A204.1 (cell line): ENCODE measurements around the gene CDX2.

Source experiments
- FAIRE-seq: peaks from 2 replicates; lab custom pipeline; 2012; peaks lifted over from hg19 to GRCh38; lab: Jason Lieb, UNC

Gene CDX2

GRCh38 chr13:27928353-27928804 lies 40.7 kb downstream of the CDX2 start:
- FAIRE-seq: no peak

DNA sequence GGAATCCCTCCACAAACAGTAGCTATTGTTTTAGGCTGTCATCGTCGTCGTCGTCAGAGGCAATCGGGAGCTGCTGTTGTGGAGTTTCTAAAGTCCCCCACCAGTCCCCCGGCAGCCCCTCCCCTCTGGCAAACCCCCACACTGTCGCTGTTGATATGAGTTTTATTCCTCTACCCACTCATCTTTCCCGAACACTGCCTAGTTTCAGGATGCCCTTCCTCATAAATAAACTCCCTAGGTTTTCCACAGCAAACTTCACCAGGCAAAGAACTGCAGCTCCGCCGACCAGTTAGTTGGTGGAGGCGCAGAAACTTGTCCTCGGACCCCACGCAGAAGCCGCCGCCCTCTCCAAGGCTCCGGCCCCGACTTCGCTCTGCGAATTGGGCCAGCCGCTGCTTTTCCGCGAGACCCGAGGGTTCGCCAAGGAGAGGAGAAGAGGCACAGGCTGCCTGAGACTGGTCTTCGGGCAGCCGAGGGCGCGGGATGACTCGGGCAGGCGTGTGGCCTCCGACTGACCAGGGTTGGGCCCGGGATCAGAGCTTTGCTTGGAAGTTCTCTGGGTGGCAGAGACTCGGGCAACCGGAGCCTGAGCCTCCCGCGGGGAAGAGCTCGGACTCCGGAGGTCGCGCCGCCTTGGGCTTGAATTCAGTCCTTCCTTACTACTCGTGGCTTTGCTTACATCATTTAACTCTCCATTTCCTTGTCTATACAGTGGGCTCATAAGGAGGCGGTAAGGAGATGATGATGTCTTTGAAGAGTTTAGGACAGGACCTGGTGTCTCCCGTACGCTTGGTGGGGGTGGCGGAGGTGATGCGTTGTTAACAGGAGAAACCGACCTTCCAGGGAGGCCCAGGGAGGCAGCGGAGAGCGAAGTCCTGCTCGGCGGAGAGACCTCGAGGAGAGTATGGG lies 41.4 kb downstream of the CDX2 start:
- FAIRE-seq: no peak

GRCh38 chr13:27926644-27927434 lies 42.3 kb downstream of the CDX2 start:
- no peak for FAIRE-seq

- no peak for FAIRE-seq
Measured at GRCh38 chr13:27925220-27925991, 43.7 kb downstream of the CDX2 start.

DNA sequence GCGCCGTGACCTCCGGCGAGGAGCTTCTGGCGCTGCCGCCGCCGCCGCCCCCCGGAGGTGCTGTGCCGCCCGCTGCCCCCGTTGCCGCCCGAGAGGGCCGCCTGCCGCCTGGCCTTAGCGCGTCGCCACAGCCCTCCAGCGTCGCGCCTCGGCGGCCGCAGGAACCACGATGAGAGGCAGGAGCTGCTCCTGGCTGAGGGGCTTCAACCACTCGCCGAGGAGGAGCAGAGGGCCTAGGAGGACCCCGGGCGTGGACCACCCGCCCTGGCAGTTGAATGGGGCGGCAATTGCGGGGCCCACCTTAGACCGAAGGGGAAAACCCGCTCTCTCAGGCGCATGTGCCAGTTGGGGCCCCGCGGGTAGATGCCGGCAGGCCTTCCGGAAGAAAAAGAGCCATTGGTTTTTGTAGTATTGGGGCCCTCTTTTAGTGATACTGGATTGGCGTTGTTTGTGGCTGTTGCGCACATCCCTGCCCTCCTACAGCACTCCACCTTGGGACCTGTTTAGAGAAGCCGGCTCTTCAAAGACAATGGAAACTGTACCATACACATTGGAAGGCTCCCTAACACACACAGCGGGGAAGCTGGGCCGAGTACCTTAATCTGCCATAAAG lies 44.5 kb downstream of the CDX2 start:
- no peak for FAIRE-seq

- no peak for FAIRE-seq
Measured at GRCh38 chr13:27923794-27924528, 45.2 kb downstream of the CDX2 start.

DNA sequence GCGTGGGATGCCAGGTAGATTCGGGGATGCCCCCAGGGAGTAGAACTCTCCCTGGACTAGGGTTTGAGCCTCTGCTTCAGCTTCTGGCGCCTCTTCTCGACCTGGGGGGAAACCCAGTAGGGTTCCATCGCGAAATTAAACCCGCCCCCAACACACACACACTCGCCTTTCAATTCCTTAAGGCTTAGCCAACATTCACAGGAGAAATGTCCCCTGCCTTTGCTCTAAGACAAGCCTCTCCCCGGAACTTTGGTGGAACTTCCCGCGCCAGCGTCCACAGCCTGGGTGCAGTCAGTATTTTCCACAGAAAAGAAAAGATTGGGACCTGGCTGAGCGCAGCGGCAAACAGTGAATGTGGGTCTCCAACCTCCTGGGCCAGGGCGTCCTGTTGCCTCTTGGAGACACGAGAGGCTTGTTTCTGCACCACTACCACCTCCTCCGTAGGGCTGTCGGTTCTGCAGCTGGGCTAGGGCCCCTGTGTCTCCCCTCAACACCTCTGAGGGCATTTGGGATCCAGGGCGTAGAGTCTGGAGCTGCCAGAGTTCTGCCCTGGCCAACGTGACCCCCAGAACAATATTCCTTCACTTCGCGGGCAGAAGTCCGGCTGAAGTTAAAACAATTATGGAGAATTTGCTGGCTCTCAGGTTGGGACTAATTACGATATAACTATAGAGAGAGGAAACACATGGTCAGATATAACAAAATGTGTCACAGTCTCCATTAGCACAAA lies 46.1 kb downstream of the CDX2 start:
- FAIRE-seq: no peak

DNA sequence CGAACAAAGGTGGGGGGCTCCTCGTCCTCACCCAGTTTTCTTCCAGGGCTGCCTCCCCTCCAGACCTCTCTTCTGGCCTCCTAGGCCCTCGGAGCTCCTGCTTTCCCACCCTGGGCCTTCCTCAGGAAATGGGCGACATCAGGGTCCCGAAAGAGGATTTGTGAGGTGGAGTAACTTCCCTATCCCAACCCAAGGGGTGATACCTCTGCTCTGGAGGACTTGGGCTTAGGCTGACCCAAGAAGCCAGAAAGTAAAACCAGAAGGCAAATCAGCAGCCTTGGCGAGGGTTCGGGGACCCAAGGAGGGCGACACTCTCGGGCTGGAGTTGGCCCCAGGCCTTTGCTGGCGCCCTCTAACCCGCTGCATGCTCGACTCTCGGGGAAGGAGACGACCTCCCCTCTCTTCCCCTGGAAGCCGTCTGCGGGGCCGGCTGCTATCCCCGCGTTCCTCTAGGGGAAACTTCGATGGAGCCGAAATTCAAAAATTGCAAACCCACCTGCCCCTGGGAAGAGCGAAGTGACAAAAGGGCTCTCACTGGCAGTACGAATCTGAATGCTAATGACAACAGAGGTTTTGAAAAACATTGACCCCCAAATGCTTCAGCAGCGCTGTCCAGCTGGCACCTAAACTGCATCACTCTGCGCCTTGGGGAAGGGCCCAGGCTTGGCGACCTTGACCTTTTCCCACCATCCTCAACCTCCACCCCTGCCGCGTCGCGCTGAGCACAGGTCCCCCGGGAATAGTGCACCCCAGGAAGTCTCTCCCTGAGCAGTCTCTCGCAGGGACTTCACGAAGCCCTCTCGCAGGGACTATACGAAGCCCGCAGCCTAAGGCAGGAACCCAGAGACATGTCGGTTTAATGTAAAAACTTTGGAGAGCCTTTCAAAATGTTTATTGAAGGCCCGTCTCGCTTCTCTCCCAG lies 46.9 kb downstream of the CDX2 start:
- FAIRE-seq: no peak

GRCh38 chr13:27921421-27921960 lies 47.6 kb downstream of the CDX2 start:
- FAIRE-seq: no peak

DNA sequence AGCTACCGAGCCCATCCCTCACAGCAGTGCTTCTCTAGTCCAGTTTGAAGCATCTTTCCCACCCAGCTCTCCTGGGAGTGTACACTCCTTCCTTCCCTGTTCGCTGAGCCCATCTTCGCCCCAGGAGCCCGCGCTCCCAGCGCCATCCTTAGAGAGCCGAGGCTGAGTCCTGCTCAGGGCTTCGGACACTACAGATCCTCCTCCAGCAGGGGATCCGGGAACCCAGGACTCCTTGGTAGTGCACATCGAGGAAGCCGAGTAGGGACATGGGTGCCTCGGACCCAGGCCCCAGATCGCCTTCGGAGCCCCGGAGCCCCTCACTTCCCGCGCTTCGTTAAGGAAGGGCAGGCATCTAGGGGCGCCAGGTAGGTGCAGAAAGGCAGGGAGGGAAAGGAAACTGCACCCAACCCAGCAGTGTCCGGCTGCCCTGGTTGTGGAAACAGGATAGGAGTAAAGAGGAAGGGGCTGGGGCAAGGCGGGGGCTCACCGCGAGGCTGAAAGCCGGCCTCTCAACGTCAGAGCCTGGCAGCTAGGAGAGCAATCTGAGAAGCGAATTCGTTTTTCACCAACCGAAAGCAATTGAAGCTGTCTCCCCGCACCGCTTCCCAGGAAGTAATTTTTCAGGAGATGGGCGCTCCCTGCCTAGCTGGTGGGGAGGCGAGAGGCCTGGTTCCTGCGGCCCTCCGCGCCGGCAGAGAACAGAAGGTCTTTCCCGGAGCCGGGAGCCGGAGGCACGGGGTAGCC lies 48.3 kb downstream of the CDX2 start:
- FAIRE-seq: no peak

GRCh38 chr13:27919934-27920676 lies 49.0 kb downstream of the CDX2 start, which contains the start of gene PDX1:
Gene PDX1 (plus strand): TSS chr13:27920000. CDS start chr13:27920139, 139 bp downstream.
- FAIRE-seq: no peak

DNA sequence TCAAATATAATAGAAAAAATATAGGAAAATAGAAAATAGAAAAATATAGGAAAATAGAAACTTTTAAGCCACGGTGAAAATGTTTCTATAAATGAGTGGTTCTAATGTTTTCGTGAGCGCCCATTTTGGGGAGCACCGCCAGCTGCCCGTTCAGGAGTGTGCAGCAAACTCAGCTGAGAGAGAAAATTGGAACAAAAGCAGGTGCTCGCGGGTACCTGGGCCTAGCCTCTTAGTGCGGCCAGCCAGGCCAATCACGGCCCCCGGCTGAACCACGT lies 49.5 kb downstream of the CDX2 start:
- no peak for FAIRE-seq

- no peak for FAIRE-seq
Measured at GRCh38 chr13:27918918-27919658, 50.0 kb downstream of the CDX2 start.

- FAIRE-seq: no peak
Measured at GRCh38 chr13:27918041-27918917, 50.8 kb downstream of the CDX2 start.

DNA sequence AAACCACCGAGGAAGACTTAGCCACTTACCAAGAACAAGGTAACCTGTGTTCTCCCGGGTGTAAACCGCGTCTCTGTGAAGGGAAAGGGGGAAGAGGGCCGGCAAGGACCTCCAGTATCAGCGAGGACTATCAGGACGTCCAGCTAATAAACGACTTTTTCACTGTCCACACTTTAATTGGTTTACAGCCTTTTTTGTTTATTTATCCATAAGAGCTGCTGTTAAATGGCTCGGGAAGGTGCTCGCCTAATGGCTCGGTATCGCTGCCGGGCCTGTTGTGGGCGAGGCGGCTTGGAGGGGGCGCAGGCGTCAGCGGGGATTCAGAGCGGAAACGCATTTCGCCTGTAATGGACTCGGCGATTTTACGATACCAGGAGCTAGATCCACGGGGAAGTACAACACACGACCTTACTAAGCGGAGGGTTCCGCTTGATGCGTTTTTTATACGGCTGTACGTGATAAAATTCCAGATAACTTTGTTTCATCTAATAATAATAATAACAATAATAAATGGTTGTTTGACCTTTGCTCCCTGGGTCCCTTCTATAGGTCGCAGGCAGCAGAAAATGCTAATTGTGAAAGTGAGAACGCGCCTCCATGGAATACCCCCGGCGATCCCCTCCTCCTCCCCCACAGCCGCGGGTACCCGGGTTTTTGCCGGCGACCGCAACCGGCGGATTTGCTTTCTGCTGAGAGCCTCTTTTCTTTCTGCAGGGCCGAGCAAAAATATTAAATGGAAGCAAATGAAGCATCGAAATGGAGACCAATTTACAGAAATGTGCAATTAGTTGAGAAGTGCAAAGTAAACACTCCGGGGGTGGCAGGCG lies 51.8 kb downstream of the CDX2 start:
- no peak for FAIRE-seq
